Upper lobe of left lung (tissue), 4 donors: ENCODE results near the gene BANF1.

Experiments
- EP300 ChIP-seq, 4 donors: sonication (generic); formaldehyde crosslinking; IDR thresholded peaks; one replicate each; pipeline ENCODE4 v1.5.1; 2017; ENCODE audit warnings: antibody characterized with exemption in 4 of 4, control low read depth in 2 of 4
- POLR2A ChIP-seq, 4 donors: fragments of 450-650 bp; IDR thresholded peaks; one replicate each; pipeline ENCODE4 v1.5.1; 2016 to 2017; ENCODE audit warnings: antibody characterized with exemption in 4 of 4, mild to moderate bottlenecking in 2 of 4
- POLR2AphosphoS5 ChIP-seq, 2 donors: sonication (generic); formaldehyde crosslinking; IDR thresholded peaks; one replicate each; pipeline ENCODE4 v1.5.1; 2017; ENCODE audit warnings: antibody characterized with exemption in 2 of 2
- TF ChIP-seq, protein P1 (sequence below), 6 experiments: fragments of 450-650 bp in 4 of 6; fragments of 200-600 bp in 2 of 6; sonication (generic) in 2 of 6; IDR thresholded peaks; one replicate each; pipeline ENCODE4 v1.5.1; 2016 to 2019; ENCODE audit warnings: antibody characterized with exemption in 6 of 6

DNA sequence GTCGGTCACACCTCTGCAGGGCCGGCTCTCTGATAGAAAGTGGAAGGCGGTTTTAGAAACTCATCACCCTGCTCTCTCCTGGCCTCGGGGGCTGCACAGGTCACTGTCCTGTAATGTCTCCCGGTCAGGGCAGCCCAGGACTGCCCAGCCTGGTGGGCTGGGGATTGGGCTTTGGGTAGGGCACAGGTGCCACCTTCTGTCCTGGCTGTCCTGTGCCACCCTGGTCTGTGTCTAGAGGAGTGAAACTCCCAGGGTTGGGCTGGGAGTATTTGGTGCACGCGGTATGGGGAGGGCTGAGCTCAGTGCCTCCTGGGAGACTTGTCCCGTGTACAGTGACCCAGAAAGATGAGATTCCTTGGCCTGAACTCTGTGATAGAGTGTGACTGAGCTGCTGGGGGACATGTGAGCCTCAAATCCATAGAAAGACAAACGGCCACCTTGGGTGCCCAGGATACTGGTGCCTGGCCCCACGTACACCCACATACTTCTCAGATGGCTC lies 23.0 kb upstream of the BANF1 start:
- TF ChIP-seq, protein P1, sequence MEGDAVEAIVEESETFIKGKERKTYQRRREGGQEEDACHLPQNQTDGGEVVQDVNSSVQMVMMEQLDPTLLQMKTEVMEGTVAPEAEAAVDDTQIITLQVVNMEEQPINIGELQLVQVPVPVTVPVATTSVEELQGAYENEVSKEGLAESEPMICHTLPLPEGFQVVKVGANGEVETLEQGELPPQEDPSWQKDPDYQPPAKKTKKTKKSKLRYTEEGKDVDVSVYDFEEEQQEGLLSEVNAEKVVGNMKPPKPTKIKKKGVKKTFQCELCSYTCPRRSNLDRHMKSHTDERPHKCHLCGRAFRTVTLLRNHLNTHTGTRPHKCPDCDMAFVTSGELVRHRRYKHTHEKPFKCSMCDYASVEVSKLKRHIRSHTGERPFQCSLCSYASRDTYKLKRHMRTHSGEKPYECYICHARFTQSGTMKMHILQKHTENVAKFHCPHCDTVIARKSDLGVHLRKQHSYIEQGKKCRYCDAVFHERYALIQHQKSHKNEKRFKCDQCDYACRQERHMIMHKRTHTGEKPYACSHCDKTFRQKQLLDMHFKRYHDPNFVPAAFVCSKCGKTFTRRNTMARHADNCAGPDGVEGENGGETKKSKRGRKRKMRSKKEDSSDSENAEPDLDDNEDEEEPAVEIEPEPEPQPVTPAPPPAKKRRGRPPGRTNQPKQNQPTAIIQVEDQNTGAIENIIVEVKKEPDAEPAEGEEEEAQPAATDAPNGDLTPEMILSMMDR (IDR thresholded peaks at IDR 0.05) = no peak
- TF ChIP-seq POLR2A (IDR thresholded peaks at IDR 0.05) = no peak
- TF ChIP-seq POLR2AphosphoS5 (IDR thresholded peaks at IDR 0.05) = no peak
- TF ChIP-seq EP300 (IDR thresholded peaks at IDR 0.05) = no peak
